GM12878 (cell line): ENCODE data around the gene NCOA4. TPM values are rescaled to one million over a fixed set of nuclear protein-coding genes. Genes with fewer than 3 reads are reported as not detected.
A peak's percentile ranks its signal among the peaks of the same experiment; 100 is the strongest.

Experiments used
- BRCA1 ChIP-seq: IDR thresholded peaks from 2 replicates; pipeline ENCODE4 v1.6.1; 2011; ENCODE audit warnings: low read depth, low read length, improper control_type of control experiment
- CHD2 ChIP-seq: IDR thresholded peaks from 2 replicates; pipeline ENCODE4 v1.6.1; 2011; ENCODE audit warnings: low read depth, low read length, improper control_type of control experiment, borderline replicate concordance
- GABPA ChIP-seq: IDR thresholded peaks from 2 replicates; pipeline ENCODE4 v1.6.1; 2014; ENCODE audit warnings: antibody characterized with exemption, low read depth, mild to moderate bottlenecking, inconsistent platforms
- KAT2A ChIP-seq: conservative IDR thresholded peaks from 2 replicates; pipeline ENCODE4 v1.6.1; 2011; ENCODE audit warnings: low read depth, low read length; ENCODE audit not compliant: control insufficient read depth
- POLR2AphosphoS5 ChIP-seq: IDR thresholded peaks from 2 replicates; pipeline ENCODE4 v1.6.1; 2011; ENCODE audit warnings: mild to moderate bottlenecking, low read length, inconsistent platforms
- SIX5 ChIP-seq: IDR thresholded peaks from 2 replicates; pipeline ENCODE4 v1.6.1; 2011; ENCODE audit warnings: mild to moderate bottlenecking, low read depth, low read length, moderate library complexity; ENCODE audit not compliant: severe bottlenecking
- SRF ChIP-seq, 2 experiments: IDR thresholded peaks; 2 replicates each; pipeline ENCODE4 v1.6.1; 2011; ENCODE audit warnings: low read depth in 2 of 2, low read length in 2 of 2, mild to moderate bottlenecking in 1 of 2, moderate library complexity in 1 of 2
- ZNF384 ChIP-seq: IDR thresholded peaks from 2 replicates; pipeline ENCODE4 v1.6.1; 2012; ENCODE audit warnings: low read depth, mild to moderate bottlenecking, low read length, improper control_type of control experiment, borderline replicate concordance
- ZNF622 ChIP-seq: fragments of 450-650 bp; IDR thresholded peaks from 2 replicates; pipeline ENCODE4 v1.6.1; 2017; ENCODE audit warnings: mild to moderate bottlenecking, inconsistent platforms
- polyA plus RNA-seq, 11 experiments: library from polyadenylated mRNA; depleted of rRNA in 4 of 11; unstranded in 6 of 11; stranded (reverse) in 5 of 11; fragments of >200 nt; fragmentation: Nextera tagmentation in 4 of 11; fragmentation: Illumina TruSeq in 1 of 11; extraction: Ambion mirVana in 4 of 11; extraction: Trizol in 1 of 11; gene quantifications; 1 replicate in 1 of 11; 2 replicates in 10 of 11; pipeline versions ENCODE4 v1.2.1 to v1.2.3, GENCODE V29; 2011 to 2016; ENCODE audit warnings: inconsistent platforms in 2 of 11, missing spikeins in 2 of 11, low read depth in 1 of 11
- total RNA-seq, 4 experiments: library from RNA; depleted of rRNA in 3 of 4; stranded (reverse); fragments of >200 nt in 3 of 4; fragmentation: Illumina TruSeq in 1 of 4; extraction: Trizol in 1 of 4; gene quantifications; 2 replicates each; pipeline versions ENCODE4 v1.2.1 to v1.2.3, GENCODE V29; 2013 to 2021
- TF ChIP-seq, protein P1 (sequence below): fragments of 450-650 bp; formaldehyde crosslinking; IDR thresholded peaks from 2 replicates; pipeline ENCODE4 v1.4.0; 2020; ENCODE audit warnings: mild to moderate bottlenecking, moderate library complexity
- TF ChIP-seq, protein P2 (sequence below): fragments of 450-650 bp; formaldehyde crosslinking; IDR thresholded peaks from 2 replicates; pipeline ENCODE4 v1.4.0; 2022; ENCODE audit warnings: mild to moderate bottlenecking, moderate library complexity
- TF ChIP-seq, protein P3 (sequence below): IDR thresholded peaks from 2 replicates; pipeline ENCODE4 v1.6.1; 2012; ENCODE audit warnings: improper control_type of control experiment, low read depth, low read length; ENCODE audit not compliant: insufficient replicate concordance
- TF ChIP-seq, protein P4 (sequence below): fragments of 450-650 bp; formaldehyde crosslinking; IDR thresholded peaks from 2 replicates; pipeline ENCODE4 v1.5.0; 2022; ENCODE audit warnings: mild to moderate bottlenecking, missing genetic modification characterization

Gene NCOA4
- total and polyA plus RNA-seq, 10 of the 15 experiments (the other 5 are each of a cell fraction or from before 2014, with no cell fraction given) = 57.5 to 119 (median 100) TPM

DNA sequence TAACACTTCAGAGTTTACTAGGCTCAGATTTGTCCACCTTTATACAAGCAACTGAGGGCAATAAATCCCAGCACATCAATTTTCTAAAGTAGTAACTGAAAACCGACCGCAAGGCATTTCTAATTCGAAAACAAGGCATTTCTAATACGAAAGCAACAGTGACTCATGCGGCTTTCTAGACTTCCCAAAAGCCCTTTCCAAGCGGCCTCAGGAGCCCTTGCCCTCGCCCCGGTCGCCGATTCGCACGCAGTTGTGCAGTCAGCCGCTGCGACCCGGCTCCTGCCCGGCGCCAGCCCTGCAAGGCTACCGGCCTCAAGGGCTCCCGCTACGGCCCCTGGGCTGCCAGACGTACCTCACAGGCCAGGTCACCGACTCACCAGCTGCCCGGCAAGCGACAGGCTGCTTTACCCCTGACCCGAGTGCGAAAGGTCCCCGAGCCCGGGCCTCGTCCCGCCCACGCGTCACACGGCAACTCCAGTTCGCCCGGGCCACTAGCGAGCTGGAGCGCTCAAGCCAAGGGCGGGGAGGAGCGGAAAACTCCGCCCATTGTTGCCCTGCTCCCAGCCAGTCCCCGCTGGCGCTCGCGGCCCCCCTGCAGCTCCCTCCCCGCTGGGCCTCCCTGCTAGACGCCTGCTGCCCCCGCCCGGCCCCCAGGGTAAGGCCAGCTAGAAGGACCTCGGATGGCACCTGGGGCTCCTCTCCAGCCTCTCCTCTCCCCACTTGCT lies 7.3 kb downstream of the NCOA4 start (continued):
- TF ChIP-seq POLR2AphosphoS5 = peak; percentile 57
- TF ChIP-seq SIX5 = no peak
- TF ChIP-seq, protein P1, sequence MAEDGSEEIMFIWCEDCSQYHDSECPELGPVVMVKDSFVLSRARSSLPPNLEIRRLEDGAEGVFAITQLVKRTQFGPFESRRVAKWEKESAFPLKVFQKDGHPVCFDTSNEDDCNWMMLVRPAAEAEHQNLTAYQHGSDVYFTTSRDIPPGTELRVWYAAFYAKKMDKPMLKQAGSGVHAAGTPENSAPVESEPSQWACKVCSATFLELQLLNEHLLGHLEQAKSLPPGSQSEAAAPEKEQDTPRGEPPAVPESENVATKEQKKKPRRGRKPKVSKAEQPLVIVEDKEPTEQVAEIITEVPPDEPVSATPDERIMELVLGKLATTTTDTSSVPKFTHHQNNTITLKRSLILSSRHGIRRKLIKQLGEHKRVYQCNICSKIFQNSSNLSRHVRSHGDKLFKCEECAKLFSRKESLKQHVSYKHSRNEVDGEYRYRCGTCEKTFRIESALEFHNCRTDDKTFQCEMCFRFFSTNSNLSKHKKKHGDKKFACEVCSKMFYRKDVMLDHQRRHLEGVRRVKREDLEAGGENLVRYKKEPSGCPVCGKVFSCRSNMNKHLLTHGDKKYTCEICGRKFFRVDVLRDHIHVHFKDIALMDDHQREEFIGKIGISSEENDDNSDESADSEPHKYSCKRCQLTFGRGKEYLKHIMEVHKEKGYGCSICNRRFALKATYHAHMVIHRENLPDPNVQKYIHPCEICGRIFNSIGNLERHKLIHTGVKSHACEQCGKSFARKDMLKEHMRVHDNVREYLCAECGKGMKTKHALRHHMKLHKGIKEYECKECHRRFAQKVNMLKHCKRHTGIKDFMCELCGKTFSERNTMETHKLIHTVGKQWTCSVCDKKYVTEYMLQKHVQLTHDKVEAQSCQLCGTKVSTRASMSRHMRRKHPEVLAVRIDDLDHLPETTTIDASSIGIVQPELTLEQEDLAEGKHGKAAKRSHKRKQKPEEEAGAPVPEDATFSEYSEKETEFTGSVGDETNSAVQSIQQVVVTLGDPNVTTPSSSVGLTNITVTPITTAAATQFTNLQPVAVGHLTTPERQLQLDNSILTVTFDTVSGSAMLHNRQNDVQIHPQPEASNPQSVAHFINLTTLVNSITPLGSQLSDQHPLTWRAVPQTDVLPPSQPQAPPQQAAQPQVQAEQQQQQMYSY (CRISPR knock-in tag) = no peak
- no peak for TF ChIP-seq ZNF384
- no peak for TF ChIP-seq SRF (IDR thresholded peaks at IDR 0.05; ENCODE audit: low read depth in 2 of 2, low read length in 2 of 2)
- TF ChIP-seq GABPA = no peak
- TF ChIP-seq, protein P2, sequence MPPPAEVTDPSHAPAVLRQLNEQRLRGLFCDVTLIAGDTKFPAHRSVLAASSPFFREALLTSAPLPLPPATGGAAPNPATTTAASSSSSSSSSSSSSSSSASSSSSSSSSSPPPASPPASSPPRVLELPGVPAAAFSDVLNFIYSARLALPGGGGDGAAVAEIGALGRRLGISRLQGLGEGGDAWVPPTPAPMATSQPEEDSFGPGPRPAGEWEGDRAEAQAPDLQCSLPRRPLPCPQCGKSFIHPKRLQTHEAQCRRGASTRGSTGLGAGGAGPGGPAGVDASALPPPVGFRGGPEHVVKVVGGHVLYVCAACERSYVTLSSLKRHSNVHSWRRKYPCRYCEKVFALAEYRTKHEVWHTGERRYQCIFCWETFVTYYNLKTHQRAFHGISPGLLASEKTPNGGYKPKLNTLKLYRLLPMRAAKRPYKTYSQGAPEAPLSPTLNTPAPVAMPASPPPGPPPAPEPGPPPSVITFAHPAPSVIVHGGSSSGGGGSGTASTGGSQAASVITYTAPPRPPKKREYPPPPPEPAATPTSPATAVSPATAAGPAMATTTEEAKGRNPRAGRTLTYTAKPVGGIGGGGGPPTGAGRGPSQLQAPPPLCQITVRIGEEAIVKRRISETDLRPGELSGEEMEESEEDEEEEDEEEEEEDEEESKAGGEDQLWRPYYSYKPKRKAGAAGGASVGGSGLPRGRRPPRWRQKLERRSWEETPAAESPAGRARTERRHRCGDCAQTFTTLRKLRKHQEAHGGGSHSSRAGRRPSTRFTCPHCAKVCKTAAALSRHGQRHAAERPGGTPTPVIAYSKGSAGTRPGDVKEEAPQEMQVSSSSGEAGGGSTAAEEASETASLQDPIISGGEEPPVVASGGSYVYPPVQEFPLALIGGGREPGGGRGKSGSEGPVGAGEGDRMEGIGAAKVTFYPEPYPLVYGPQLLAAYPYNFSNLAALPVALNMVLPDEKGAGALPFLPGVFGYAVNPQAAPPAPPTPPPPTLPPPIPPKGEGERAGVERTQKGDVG = no peak
- no peak for TF ChIP-seq KAT2A
- 0 out of 2 replicates have a peak, but pooled peaks have one; percentile 35 for TF ChIP-seq CHD2
- TF ChIP-seq ZNF622 = no peak
- no peak for TF ChIP-seq BRCA1
- TF ChIP-seq, protein P3, sequence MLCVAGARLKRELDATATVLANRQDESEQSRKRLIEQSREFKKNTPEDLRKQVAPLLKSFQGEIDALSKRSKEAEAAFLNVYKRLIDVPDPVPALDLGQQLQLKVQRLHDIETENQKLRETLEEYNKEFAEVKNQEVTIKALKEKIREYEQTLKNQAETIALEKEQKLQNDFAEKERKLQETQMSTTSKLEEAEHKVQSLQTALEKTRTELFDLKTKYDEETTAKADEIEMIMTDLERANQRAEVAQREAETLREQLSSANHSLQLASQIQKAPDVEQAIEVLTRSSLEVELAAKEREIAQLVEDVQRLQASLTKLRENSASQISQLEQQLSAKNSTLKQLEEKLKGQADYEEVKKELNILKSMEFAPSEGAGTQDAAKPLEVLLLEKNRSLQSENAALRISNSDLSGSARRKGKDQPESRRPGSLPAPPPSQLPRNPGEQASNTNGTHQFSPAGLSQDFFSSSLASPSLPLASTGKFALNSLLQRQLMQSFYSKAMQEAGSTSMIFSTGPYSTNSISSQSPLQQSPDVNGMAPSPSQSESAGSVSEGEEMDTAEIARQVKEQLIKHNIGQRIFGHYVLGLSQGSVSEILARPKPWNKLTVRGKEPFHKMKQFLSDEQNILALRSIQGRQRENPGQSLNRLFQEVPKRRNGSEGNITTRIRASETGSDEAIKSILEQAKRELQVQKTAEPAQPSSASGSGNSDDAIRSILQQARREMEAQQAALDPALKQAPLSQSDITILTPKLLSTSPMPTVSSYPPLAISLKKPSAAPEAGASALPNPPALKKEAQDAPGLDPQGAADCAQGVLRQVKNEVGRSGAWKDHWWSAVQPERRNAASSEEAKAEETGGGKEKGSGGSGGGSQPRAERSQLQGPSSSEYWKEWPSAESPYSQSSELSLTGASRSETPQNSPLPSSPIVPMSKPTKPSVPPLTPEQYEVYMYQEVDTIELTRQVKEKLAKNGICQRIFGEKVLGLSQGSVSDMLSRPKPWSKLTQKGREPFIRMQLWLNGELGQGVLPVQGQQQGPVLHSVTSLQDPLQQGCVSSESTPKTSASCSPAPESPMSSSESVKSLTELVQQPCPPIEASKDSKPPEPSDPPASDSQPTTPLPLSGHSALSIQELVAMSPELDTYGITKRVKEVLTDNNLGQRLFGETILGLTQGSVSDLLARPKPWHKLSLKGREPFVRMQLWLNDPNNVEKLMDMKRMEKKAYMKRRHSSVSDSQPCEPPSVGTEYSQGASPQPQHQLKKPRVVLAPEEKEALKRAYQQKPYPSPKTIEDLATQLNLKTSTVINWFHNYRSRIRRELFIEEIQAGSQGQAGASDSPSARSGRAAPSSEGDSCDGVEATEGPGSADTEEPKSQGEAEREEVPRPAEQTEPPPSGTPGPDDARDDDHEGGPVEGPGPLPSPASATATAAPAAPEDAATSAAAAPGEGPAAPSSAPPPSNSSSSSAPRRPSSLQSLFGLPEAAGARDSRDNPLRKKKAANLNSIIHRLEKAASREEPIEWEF = no peak
- TF ChIP-seq, protein P4, sequence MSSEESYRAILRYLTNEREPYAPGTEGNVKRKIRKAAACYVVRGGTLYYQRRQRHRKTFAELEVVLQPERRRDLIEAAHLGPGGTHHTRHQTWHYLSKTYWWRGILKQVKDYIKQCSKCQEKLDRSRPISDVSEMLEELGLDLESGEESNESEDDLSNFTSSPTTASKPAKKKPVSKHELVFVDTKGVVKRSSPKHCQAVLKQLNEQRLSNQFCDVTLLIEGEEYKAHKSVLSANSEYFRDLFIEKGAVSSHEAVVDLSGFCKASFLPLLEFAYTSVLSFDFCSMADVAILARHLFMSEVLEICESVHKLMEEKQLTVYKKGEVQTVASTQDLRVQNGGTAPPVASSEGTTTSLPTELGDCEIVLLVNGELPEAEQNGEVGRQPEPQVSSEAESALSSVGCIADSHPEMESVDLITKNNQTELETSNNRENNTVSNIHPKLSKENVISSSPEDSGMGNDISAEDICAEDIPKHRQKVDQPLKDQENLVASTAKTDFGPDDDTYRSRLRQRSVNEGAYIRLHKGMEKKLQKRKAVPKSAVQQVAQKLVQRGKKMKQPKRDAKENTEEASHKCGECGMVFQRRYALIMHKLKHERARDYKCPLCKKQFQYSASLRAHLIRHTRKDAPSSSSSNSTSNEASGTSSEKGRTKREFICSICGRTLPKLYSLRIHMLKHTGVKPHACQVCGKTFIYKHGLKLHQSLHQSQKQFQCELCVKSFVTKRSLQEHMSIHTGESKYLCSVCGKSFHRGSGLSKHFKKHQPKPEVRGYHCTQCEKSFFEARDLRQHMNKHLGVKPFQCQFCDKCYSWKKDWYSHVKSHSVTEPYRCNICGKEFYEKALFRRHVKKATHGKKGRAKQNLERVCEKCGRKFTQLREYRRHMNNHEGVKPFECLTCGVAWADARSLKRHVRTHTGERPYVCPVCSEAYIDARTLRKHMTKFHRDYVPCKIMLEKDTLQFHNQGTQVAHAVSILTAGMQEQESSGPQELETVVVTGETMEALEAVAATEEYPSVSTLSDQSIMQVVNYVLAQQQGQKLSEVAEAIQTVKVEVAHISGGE (CRISPR knock-in tag) = no peak
